ENCODE data around the gene OSBPL8.
"Not testable (repeated sequence)": the region's sequence is repeated elsewhere in the genome, so short reads cannot be mapped to it uniquely, and the experiment has no call there.

The OSBPL8 gene

DNA sequence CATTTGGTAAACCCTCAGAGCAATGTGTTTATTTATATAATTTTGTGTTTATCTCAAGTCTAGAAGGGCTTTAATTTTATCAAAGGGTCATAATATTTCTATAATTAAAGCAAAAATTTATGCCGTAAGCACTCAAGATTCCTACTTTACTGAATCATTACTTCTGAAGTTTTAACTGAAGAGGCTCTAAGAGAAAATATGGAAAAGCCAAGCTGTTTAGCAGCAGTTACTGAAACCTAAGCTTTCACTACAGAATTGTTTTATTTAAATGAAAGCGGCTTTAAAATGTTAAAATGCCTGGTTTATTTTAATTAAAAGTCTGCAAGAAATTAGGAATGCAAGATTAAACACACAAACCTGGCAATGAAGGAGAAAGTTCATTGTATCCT is 137.4 kb downstream of the OSBPL8 start:
- no peak for DNase-seq (ENCODE audit: low read depth in 3 of 3)

DNA sequence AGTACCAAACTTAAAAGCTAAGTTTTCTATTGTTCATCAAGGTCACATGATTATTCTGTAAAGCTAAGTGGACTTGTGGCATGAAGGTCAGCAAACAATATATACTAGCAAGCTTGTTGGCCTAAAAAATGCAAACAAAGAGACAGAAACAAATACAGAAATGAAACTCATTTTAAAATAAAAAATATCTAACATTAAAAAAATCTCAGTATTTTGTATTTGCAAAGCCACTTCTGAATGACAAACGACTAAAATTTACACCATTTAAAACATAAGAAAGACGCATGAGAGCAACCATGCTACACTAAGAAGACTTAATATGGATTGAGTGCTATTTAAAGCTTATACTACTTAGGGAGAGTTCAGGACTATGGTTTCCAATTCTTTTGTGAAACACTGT is 138.5 kb downstream of the OSBPL8 start:
- no peak for DNase-seq (ENCODE audit: low read depth in 3 of 3)

DNA sequence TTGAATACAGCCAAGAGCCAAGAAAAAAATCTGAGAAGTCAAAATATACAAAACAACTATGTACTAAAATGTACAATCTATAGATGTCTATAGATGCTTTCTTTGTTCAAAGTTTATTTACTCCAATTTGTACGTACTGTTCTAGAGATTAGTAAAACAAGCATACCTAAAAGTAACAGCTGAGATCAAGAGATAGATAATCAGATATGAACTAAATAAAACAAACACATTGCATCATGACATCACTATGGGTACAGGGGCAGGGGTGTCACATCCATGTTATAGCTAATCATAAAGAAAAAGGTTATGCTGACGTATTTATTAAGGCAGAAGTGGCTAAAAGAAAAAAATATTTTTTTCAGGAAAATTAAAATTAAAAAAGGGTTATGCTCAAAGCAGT is 139.3 kb downstream of the OSBPL8 start:
- DNase-seq (ENCODE audit: low read depth in 3 of 3), result no peak

DNA sequence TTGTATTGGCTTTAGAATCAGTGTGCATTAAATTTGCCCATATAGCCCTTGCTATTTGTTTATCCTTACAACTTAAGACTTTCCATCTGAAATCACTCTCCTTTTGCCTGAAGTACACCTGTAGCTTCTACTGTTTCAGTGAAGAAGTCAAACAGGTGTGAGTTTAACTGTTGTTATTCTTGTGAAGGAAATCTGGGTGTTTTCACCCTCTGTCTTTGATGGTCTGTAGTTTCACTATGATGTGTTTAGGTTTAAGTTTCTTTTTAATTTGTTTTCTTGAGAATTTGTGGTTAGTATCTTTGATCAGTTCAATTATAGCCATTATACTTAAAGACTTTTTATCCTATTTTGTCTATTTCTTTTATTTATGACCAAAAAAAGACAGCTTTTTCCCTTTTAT is 142.5 kb downstream of the OSBPL8 start:
- no peak for DNase-seq (ENCODE audit: low read depth in 3 of 3)

DNA sequence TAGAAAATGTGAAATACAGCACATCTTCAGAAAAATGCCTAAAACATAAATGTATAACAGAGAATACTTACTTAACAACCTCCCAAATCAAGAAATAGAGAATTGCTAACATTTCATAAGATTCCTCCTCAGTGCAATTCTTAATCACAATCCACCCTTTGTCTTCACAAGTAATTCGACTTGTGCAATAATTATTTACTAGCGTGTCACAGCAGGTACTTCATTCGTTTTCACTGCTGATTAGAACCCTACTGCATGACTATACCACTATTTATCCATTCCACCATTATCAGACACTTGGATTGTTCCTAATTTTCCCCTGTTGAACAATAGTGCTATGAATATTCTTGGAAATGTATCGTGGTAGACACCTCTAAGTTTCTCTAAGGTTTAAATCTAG is 146.4 kb downstream of the OSBPL8 start:
- DNase-seq (ENCODE audit: low read depth in 3 of 3), result no peak

- no peak for DNase-seq (ENCODE audit: low read depth in 3 of 3)
Measured at GRCh38 chr12:76410781-76411180, 148.8 kb downstream of the OSBPL8 start.

- no peak for DNase-seq (ENCODE audit: low read depth in 3 of 3)
Measured at GRCh38 chr12:76410371-76410770, 149.2 kb downstream of the OSBPL8 start.

DNA sequence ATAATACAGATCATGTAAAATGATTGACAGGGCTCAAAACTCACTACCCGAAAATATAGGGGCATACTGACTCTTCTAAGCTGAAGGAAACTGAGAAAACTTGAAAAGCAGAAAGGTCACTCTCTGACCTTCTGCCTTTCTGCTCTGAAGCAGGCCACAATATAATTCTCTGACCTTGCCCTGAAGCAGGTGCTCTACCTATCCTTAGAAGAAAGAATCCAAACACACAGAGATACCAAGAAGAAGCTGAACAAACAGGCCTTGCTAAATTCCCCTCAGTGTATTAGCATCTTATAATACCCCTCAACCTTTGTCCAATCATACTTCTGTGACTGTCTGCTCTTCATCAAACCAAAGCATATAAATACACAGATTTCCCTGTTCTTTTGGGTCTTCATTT is 150.5 kb downstream of the OSBPL8 start:
- DNase-seq (ENCODE audit: low read depth in 3 of 3), result no peak

DNA sequence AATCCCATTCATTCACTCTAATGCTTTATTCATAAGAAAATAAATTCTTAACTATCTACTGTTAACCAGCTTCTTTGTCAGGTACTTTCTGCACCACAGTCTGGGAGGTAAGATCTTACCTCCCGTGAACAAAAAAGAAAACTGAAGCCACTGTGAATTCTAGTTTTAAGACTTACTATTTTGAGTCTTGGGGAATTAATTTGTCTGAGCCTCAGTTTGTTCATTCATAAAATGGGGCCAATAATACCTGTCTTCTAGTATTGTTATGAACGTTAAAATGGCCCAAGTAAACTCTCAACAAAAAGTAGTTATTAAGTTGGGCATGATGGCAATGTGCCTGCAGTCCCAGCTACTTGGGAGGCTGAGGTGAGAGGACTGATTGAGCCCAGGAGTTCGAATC is 151.9 kb downstream of the OSBPL8 start:
- no peak for DNase-seq (ENCODE audit: low read depth in 3 of 3)

DNA sequence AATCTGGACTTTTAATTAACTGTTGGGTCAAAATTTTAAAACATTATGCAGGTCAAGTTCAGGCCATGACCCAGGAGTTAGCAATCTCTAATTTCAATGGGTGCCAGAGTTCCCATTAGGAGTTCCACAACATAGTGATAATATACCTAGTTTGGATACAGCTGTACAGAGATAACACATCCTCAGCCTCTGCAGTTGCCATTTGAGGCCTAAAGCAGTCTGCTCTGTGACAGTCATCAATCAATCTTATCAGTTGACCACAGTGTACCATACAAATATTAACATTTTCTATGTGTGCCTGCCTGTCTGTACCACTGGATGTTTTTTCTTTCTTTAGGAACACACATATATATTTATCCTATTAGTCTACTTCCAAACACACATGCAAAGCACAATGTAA is 157.3 kb downstream of the OSBPL8 start:
- DNase-seq (ENCODE audit: low read depth in 3 of 3), result no peak

DNA sequence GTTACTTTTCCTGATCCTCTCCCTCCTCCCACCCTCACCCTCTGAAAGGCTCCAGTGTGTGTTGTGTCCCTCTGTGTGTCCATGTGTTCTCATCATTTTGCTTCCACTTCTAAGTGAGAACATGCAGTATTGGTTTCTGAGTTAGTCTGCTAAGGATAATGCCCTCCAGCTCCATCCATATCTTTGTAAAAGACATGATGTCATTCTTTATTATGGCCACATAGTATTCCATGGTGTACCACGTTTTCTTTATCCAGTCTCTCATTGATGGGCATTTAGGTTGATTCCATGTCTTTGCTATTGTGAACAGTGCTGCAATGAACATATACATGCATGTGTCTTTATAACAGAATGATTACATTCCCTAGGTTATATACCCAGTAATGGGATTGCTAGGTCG is 159.4 kb downstream of the OSBPL8 start:
- no peak for DNase-seq (ENCODE audit: low read depth in 3 of 3)

- DNase-seq (ENCODE audit: low read depth in 3 of 3), result no peak
Measured at GRCh38 chr12:76399040-76399439, 160.5 kb downstream of the OSBPL8 start.

- DNase-seq (ENCODE audit: low read depth in 3 of 3), result no peak
Measured at GRCh38 chr12:76398106-76398505, 161.5 kb downstream of the OSBPL8 start.

DNA sequence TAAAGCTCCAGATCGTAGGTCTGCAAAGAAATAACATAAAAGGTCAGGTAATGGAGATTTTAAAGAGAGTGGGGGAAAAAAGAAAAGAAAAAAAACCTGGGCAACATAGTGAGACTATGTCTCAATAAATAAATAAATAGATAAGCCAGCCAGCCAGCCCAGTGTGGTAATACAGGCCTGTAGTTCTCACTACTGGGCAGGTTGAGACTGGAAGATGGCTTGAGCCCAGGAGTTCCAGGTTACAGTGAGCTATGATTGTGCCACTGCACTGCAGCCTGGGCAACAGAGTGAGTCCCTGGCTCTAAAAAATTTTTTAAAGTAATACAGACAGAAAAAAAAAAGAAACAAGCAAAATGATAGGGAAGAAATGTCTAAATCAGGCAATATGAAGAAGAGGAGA is 168.1 kb downstream of the OSBPL8 start:
- no peak for DNase-seq (ENCODE audit: low read depth in 3 of 3)

GRCh38 chr12:76387614-76388013 is 172.0 kb downstream of the OSBPL8 start:
- DNase-seq (ENCODE audit: low read depth in 3 of 3), result no peak

GRCh38 chr12:76384560-76384959 is 175.0 kb downstream of the OSBPL8 start:
- no peak for DNase-seq (ENCODE audit: low read depth in 3 of 3)

- DNase-seq (ENCODE audit: low read depth in 3 of 3), result no peak
Measured at GRCh38 chr12:76383988-76384387, 175.6 kb downstream of the OSBPL8 start.

DNA sequence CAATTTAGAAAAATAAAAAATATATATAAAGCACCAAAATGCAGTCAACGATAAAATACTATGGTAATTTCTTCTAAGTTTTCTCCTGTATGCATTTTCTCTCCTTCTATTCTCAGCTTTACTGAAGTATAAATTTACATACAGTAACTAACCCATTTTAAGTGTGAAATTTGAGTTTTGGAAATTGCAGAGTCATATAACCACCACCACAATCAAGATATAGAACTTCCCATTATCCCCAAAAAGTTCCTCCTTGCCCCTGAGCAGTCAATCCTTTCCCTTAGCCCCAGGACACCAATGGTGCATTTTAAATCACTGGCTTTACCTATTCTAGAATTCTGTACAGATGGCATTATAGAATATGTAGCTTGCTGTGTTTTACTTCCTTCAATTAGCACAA is 180.3 kb downstream of the OSBPL8 start:
- no peak for DNase-seq (ENCODE audit: low read depth in 3 of 3)

DNA sequence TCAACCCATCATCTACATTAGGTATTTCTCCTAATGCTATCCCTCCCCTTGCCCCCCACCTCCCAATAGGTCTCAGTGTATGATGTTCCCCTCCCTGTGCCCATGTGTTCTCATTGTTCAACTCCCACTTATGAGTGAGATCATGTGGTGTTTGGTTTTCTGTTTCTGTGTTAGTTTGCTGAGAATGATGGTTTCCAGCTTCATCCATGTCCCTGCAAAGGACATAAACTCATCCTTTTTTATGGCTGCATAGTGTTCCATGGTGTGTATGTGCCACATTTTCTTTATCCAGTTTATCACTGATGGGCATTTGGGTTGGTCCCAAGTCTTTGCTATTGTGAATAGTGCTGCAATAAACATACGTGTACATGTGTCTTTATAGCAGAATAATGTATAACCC is 182.7 kb downstream of the OSBPL8 start:
- DNase-seq (ENCODE audit: low read depth in 3 of 3), result not testable (repeated sequence)

DNA sequence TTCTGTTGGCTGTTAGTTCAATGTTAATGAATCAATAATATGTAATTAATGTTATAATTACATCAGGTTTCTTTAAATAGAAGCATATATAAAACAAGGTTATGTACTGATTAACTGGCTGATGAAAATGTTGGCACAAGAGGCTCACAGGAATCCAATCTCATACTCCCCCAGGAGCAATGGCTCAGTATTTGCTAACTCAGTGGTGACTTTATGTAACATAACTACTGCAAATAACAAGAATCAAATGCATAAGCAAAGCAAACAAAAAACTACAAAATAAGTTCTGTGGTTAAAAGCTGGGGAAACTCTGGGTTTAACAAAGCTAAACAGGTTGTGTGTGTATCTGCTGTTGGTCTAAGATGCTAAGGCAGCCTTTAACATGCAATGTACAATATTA is 183.6 kb downstream of the OSBPL8 start:
- DNase-seq (ENCODE audit: low read depth in 3 of 3), result no peak

DNA sequence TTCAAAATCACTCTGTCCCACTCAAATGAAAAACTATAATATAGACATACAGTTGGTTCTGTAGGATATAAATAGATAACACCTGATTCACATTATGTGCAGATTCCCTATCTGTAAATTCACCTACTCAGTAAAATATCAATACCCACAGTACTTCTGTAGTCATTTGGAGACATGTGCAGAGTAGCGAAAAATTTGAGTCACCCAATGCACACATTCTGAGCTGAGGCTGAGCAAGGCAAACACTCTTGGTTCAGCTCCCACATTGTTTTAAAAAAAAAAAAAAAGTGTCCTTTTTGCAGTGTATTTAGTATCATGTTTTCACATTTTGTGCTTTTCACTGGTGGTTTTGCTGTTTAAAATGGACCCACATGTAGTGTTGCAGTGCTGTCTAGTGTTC is 184.1 kb downstream of the OSBPL8 start:
- no peak for DNase-seq (ENCODE audit: low read depth in 3 of 3)

- DNase-seq (ENCODE audit: low read depth in 3 of 3), result no peak
Measured at GRCh38 chr12:76374386-76375020, 185.1 kb downstream of the OSBPL8 start.

DNA sequence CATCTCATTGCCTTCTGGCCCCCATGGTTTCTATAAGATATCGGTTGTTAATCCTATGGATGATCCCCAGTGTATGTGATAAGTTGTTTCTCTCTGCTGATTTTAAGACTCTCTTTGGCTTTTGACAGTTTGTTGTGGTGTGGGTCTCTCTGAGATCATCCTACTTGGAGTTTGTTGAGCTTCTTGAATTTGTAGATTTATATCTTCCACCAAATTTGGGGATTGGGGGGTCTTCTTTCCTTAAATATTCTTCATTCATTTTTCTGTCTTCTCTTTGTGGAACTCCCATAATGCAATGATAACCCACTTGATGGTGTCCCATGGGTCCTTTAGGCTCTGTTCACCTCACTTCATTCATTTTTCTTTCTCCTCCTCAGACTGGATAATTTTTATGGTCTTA is 191.3 kb downstream of the OSBPL8 start:
- no peak for DNase-seq (ENCODE audit: low read depth in 3 of 3)

- DNase-seq (ENCODE audit: low read depth in 3 of 3), result no peak
Measured at GRCh38 chr12:76366163-76366562, 193.4 kb downstream of the OSBPL8 start.

GRCh38 chr12:76364131-76364530 is 195.4 kb downstream of the OSBPL8 start:
- not testable (repeated sequence) for DNase-seq (ENCODE audit: low read depth in 3 of 3)

All from stimulated activated CD4-positive, alpha-beta T cell treated with anti-CD3 and anti-CD28 coated beads, TNF-alpha, amount 100 ng/mL, for 4 hours (primary cell).